B cell (primary cell): ENCODE data around the gene RASAL3.

Experiments used
- CTCF ChIP-seq: fragments of 200-600 bp; IDR thresholded peaks from one replicate; pipeline ENCODE4 v1.8.0; 2022; ENCODE audit warnings: antibody characterized with exemption, mild to moderate bottlenecking
- EZH2 ChIP-seq: IDR thresholded peaks from 2 replicates; pipeline ENCODE4 v1.6.1; 2012; ENCODE audit warnings: borderline replicate concordance, low read depth, mild to moderate bottlenecking, moderate library complexity, low read length; ENCODE audit not compliant: insufficient read depth, poor library complexity, severe bottlenecking

DNA sequence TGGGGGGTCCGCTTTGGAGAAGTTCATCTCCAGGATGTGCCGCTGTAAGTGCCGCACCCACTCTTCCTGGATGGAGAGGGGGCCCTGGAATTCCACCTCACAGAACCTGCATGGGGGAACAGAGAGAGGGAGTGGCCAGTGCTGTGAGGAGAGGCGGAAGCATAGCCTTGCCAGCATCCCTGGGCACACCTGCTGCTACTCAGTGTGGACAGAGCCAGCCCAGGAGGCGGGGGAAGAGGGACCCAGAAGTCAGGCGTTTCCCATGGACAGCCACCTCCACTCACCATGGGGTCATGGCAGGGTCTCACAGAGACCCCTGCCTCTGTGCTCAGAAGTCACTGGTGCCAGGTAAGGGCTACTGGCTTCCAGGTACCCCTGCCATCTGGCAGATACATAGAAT lies 41.2 kb downstream of the RASAL3 start:
- TF ChIP-seq CTCF (no peak), EZH2 (no peak)
